ENCODE data around the gene KHDRBS2. TPM values are rescaled to one million over a fixed set of nuclear protein-coding genes. Genes with fewer than 3 reads are reported as not detected.
A peak's percentile ranks its signal among the peaks of the same experiment; 100 is the strongest.

The KHDRBS2 gene
- total RNA-seq, 1 experiment from 2014 or later, result not detected

DNA sequence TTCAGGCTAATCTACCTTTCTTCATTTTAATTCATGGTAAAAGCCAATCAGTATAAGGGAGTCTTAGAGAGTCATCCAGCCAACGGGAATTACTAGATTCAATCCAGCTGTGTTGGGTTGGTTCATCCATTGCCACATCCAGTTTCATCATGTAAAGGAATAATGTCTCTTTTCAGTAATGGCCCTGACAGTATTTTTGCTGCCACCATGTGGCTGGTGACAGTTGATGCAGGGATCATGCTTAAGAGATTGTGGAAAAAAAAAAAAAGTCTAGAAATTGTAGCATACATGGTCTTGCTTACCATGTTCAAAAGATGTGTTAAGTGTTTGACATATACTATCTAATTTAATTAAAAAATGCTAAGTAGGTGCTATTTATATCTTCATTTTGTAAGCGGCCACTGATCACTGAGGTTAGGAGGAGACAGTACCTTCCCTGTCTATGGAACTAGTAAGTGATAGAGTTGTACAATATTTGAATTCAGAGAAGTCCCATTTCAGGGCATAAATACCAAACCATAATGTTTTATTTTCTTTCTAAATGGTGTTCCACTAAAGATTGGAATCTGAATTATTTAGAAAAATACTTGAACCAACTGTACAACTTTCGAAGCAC lies 135.9 kb downstream of the KHDRBS2 start:
- DNase-seq, result peak in 1 of 2 experiments; percentile 15
- H4K20me1 ChIP-seq (ENCODE audit: insufficient read depth), result no peaks in the 10 kb centered on the region
- H3K4me1 ChIP-seq (replicated peaks; ENCODE audit: insufficient read depth), result no peaks in the 10 kb centered on the region
- H2AFZ ChIP-seq, result no peak overlapping the region
- no peak overlapping the region for H3K4me3 ChIP-seq
- H3K27ac ChIP-seq, result no peak overlapping the region
- BruUV-seq (replicated peaks), result no TSS peak
- ChIA-PET POLR2A (ENCODE audit: unreplicated experiment) (no interaction called here), CTCF (interaction anchor here (0.7 kb wide), 2 partner anchors 341 to 415 kb away, joined by 3 to 5 read pairs; no protein-coding TSS in a partner anchor)
- H3K9me2 ChIP-seq (ENCODE audit: insufficient read depth), result no peaks in the 10 kb centered on the region
- H3K36me3 ChIP-seq (ENCODE audit: low read depth), result no peaks in the 10 kb centered on the region
- intact Hi-C loops (cut with micrococcal nuclease; ENCODE audit: unreplicated experiment), result no loop called here
- no peak for TF ChIP-seq EZH2 (IDR thresholded peaks at IDR 0.05; ENCODE audit: low read depth)
- TF ChIP-seq, protein P1, sequence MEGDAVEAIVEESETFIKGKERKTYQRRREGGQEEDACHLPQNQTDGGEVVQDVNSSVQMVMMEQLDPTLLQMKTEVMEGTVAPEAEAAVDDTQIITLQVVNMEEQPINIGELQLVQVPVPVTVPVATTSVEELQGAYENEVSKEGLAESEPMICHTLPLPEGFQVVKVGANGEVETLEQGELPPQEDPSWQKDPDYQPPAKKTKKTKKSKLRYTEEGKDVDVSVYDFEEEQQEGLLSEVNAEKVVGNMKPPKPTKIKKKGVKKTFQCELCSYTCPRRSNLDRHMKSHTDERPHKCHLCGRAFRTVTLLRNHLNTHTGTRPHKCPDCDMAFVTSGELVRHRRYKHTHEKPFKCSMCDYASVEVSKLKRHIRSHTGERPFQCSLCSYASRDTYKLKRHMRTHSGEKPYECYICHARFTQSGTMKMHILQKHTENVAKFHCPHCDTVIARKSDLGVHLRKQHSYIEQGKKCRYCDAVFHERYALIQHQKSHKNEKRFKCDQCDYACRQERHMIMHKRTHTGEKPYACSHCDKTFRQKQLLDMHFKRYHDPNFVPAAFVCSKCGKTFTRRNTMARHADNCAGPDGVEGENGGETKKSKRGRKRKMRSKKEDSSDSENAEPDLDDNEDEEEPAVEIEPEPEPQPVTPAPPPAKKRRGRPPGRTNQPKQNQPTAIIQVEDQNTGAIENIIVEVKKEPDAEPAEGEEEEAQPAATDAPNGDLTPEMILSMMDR (conservative IDR thresholded peaks at IDR 0.05), result peak; percentile 80
- H3K27me3 ChIP-seq (ENCODE audit: insufficient read depth, low read depth), result no peaks in the 10 kb centered on the region
- H3K9me3 ChIP-seq (ENCODE audit: insufficient read depth, low read depth), result no peaks in the 10 kb centered on the region
- H3K4me2 ChIP-seq, result no peak overlapping the region
- no peaks in the 10 kb centered on the region for H3K79me2 ChIP-seq (ENCODE audit: low read depth)
- no peaks in the 10 kb centered on the region for H3F3A ChIP-seq (ENCODE audit: insufficient read depth, low read depth)

DNA sequence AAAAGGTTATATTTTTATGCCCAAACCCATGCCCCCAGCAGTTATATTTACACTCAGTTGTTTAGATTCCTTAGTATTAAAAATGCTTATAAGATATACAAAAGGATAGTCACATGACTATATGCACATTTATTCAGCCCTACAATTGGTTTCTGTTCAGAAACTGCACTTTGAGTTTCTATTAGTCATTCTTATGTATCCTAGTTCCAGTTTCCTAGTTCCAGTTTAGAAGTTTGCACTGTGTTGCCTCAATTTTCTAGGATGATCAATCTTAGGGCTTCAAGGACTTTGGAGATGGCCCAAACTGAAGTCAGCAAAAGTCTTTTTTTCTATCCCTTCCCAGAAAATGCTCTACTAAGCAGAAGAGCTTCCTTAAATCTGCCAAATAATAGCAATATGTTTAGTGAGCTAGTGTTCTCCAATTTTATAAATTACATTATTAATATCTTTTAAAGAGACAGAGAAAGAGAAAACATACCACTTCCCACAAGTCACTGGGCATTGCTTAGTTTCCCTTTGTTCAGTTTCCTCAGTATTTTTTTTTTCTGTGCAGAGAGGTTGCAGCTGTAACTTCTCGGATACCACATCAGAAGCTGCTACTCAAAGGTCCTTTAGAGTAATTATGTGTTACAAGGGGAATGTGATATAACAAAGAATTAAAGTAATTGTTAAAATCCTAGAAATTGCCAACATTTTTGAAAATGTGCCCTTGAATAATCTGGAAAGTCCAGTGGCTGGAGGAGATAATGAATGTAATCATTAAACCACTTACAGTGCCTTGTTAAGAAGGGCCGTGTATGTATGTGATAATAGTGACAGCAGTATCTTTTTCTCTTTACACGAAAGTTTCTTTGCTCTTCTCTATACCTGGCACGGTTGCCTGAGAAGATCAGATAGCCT lies 138.8 kb downstream of the KHDRBS2 start:
- ChIA-PET POLR2A (ENCODE audit: unreplicated experiment) (no interaction called here), CTCF (no interaction called here)
- Histone ChIP-seq H3K79me2 (ENCODE audit: low read depth) (no peaks in the 10 kb centered on the region), H2AFZ (no peak overlapping the region), H3K4me3 (no peak overlapping the region), H3K36me3 (ENCODE audit: low read depth) (no peaks in the 10 kb centered on the region), H3F3A (ENCODE audit: insufficient read depth, low read depth) (no peaks in the 10 kb centered on the region), H3K9me3 (ENCODE audit: insufficient read depth, low read depth) (no peaks in the 10 kb centered on the region), H3K27me3 (ENCODE audit: insufficient read depth, low read depth) (no peaks in the 10 kb centered on the region), H3K9me2 (ENCODE audit: insufficient read depth) (no peaks in the 10 kb centered on the region), H3K4me1 (replicated peaks; ENCODE audit: insufficient read depth) (no peaks in the 10 kb centered on the region), H4K20me1 (ENCODE audit: insufficient read depth) (no peaks in the 10 kb centered on the region), H3K4me2 (no peak overlapping the region), H3K27ac (no peak overlapping the region)
- DNase-seq, result no peak
- intact Hi-C loops (cut with micrococcal nuclease; ENCODE audit: unreplicated experiment), result loop anchor here (5.0 kb wide), 1 partner anchor 45 kb away; no protein-coding TSS in a partner anchor
- TF ChIP-seq, protein P1 (conservative IDR thresholded peaks at IDR 0.05), result no peak
- TF ChIP-seq EZH2 (IDR thresholded peaks at IDR 0.05; ENCODE audit: low read depth), result no peak
- BruUV-seq (replicated peaks), result no TSS peak

DNA sequence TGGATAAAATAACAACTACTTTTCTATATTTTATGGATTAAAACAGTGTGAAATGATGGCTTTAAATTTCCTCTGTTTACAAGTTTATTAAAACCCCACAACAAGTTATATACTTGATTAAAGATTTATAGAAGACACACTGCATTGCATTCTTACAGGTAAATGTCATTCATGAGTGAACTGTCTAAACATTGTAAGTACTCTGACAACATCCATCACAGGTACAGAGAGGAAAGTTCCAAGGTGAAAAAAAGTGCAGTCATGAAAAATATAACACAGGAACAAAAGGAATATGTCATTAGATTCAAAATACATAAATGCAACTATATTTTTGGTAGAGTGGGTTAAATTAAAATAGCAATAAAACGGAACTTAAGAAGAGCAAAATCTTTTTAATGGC lies 156.9 kb downstream of the KHDRBS2 start:
- no peaks in the 10 kb centered on the region for H3K4me1 ChIP-seq (replicated peaks; ENCODE audit: insufficient read depth)
- H3K9me2 ChIP-seq (ENCODE audit: insufficient read depth), result no peaks in the 10 kb centered on the region
- H2AFZ ChIP-seq, result no peak overlapping the region
- no peak for TF ChIP-seq EZH2 (IDR thresholded peaks at IDR 0.05; ENCODE audit: low read depth)
- TF ChIP-seq, protein P1 (conservative IDR thresholded peaks at IDR 0.05), result no peak
- no peak overlapping the region for H3K4me2 ChIP-seq
- H3F3A ChIP-seq (ENCODE audit: insufficient read depth, low read depth), result no peaks in the 10 kb centered on the region
- H3K27ac ChIP-seq, result no peak overlapping the region
- no TSS peak for BruUV-seq (replicated peaks)
- intact Hi-C loops (cut with micrococcal nuclease; ENCODE audit: unreplicated experiment), result no loop called here
- POLR2A ChIA-PET (ENCODE audit: unreplicated experiment), result no interaction called here
- CTCF ChIA-PET, result no interaction called here
- H3K79me2 ChIP-seq (ENCODE audit: low read depth), result no peaks in the 10 kb centered on the region
- H3K4me3 ChIP-seq, result no peak overlapping the region
- H3K27me3 ChIP-seq (ENCODE audit: insufficient read depth, low read depth), result no peaks in the 10 kb centered on the region
- H4K20me1 ChIP-seq (ENCODE audit: insufficient read depth), result no peaks in the 10 kb centered on the region
- H3K36me3 ChIP-seq (ENCODE audit: low read depth), result no peaks in the 10 kb centered on the region
- no peak for DNase-seq
- no peaks in the 10 kb centered on the region for H3K9me3 ChIP-seq (ENCODE audit: insufficient read depth, low read depth)

All from PC-9 (cell line).